Neutrophil (primary cell): ENCODE data around the gene DNHD1.

ENCODE experiments used
- H3K27ac ChIP-seq: fragments of 200-600 bp; sonication (generic); 2 replicates; pipeline ENCODE4 v1.5.1; 2016; ENCODE audit warnings: mild to moderate bottlenecking, moderate library complexity
- H3K27me3 ChIP-seq: fragments of 200-600 bp; sonication (generic); 2 replicates; pipeline ENCODE4 v1.6.0; 2016; ENCODE audit warnings: mild to moderate bottlenecking
- H3K36me3 ChIP-seq: fragments of 200-600 bp; sonication (generic); 2 replicates; pipeline ENCODE4 v1.5.1; 2017
- H3K4me1 ChIP-seq, 2 experiments: fragments of 200-600 bp in 1 of 2; sonication (generic) in 1 of 2; 1 replicate in 1 of 2; 2 replicates in 1 of 2; pipeline versions ENCODE4 v1.5.1 to v1.6.1; 2013 to 2016; ENCODE audit warnings: low read depth in 1 of 2, low read length in 1 of 2, mild to moderate bottlenecking in 1 of 2, moderate library complexity in 1 of 2; ENCODE audit not compliant: control insufficient read depth in 1 of 2, insufficient read depth in 1 of 2
- H3K4me3 ChIP-seq, 2 experiments: fragments of 200-600 bp in 1 of 2; sonication (generic) in 1 of 2; 1 replicate in 1 of 2; 2 replicates in 1 of 2; pipeline ENCODE4 v1.5.1; 2013 to 2016; ENCODE audit warnings: low read depth in 1 of 2, low read length in 1 of 2, mild to moderate bottlenecking in 1 of 2, moderate library complexity in 1 of 2
- H3K9me3 ChIP-seq: fragments of 200-600 bp; sonication (generic); 2 replicates; pipeline ENCODE4 v1.5.1; 2016
- TF ChIP-seq, protein P1 (sequence below): fragments of 200-600 bp; sonication (generic); IDR thresholded peaks from 2 replicates; pipeline ENCODE4 v1.5.1; 2016; ENCODE audit warnings: antibody characterized with exemption

DNHD1 gene

DNA sequence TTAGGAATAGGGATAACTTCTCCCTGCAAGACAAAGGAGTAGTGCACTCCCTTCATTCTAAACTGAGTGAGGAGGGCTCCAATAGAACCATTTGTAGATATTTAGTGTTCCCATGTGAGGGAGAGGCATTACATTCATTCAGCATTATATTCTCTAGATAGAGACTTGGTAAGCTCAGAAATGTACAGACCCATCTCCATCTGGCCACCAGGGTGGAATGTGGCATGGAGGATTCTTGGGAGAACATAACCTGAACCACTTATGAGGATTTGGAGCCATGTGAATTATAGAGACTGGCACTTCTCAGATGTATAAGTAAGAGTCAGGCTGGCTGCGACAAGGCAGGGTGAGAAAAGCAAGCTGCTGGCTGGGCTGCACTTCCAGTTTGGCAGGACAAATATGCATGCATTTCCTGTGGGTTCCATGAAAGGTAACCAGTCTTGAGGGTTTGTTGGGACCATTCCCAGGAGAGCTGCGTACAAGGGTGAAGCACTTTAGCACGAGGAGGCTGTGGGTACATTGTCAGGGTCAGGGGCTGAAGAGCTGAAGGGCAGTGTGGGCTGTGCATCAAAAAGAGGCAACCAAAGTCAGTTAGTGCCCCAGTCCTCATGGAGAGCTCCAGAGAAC lies 97.2 kb downstream of the DNHD1 start:
- Histone ChIP-seq H3K27ac (no peak overlapping the region), H3K4me1 (no peaks in the 10 kb centered on the region), H3K4me3 (no peak overlapping the region), H3K27me3 (no peaks in the 10 kb centered on the region), H3K36me3 (peaks cover 37% of the 10 kb centered on the region), H3K9me3 (no peaks in the 10 kb centered on the region)
- TF ChIP-seq, protein P1, sequence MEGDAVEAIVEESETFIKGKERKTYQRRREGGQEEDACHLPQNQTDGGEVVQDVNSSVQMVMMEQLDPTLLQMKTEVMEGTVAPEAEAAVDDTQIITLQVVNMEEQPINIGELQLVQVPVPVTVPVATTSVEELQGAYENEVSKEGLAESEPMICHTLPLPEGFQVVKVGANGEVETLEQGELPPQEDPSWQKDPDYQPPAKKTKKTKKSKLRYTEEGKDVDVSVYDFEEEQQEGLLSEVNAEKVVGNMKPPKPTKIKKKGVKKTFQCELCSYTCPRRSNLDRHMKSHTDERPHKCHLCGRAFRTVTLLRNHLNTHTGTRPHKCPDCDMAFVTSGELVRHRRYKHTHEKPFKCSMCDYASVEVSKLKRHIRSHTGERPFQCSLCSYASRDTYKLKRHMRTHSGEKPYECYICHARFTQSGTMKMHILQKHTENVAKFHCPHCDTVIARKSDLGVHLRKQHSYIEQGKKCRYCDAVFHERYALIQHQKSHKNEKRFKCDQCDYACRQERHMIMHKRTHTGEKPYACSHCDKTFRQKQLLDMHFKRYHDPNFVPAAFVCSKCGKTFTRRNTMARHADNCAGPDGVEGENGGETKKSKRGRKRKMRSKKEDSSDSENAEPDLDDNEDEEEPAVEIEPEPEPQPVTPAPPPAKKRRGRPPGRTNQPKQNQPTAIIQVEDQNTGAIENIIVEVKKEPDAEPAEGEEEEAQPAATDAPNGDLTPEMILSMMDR, result no peak

DNA sequence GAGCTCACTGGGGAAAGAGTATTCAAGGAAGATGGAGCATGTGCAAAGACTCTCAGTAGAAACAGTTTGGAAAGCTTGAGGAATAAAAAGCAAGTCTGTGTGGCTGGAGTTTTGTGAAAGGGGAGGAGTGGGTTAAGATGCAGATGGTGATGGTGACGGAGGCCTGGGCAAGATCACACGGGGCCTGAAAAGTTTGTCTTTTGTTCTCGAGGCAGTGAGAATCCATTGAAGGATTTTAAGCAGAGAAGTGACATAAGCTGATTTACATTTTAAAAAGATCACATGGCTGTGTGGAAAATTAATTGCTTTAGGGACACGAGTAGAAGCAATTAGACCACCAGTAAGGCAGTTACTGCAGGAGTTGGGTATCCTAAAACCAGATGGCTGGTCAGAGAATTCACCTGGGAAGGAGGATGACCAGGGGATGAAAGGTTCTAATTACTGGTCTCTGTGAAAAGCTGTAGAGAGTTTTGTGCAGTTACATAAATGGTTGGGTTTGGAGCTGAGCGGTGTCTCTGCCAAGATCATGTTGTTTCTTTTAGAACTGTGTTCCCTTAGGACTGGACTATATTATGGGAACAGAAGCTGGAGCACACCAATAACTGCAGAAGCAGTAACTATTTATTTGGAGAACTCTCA lies 99.3 kb downstream of the DNHD1 start:
- H3K4me3 ChIP-seq, result no peak overlapping the region
- no peaks in the 10 kb centered on the region for H3K4me1 ChIP-seq
- H3K36me3 ChIP-seq, result peaks cover 58% of the 10 kb centered on the region
- no peaks in the 10 kb centered on the region for H3K9me3 ChIP-seq
- H3K27me3 ChIP-seq, result no peaks in the 10 kb centered on the region
- no peak overlapping the region for H3K27ac ChIP-seq
- TF ChIP-seq, protein P1, result no peak

DNA sequence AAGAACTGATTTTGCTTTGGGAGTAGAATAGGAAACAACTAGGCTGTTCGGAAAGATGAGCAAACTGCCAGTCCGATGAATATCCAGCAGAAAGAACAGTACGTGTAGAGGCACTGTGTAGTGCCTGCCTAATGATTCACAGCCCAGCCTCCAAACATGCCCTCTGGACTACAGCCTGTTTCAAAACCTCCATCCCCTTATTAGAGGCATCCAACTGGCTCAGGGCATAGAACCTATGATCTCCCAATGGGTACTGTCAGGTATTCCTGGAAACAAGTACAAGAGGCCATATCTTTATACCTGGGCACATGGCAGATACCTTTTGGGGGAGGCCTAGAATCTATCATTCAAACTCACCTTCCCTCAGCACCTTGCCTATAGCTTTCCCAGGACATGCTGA lies 101.5 kb downstream of the DNHD1 start:
- Histone ChIP-seq H3K27me3 (no peaks in the 10 kb centered on the region), H3K4me3 (no peak overlapping the region), H3K27ac (no peak overlapping the region), H3K4me1 (peaks cover 16 to 20% of the 10 kb centered on the region in 2 experiments), H3K9me3 (no peaks in the 10 kb centered on the region), H3K36me3 (peaks cover 59% of the 10 kb centered on the region)
- TF ChIP-seq, protein P1, result no peak

DNA sequence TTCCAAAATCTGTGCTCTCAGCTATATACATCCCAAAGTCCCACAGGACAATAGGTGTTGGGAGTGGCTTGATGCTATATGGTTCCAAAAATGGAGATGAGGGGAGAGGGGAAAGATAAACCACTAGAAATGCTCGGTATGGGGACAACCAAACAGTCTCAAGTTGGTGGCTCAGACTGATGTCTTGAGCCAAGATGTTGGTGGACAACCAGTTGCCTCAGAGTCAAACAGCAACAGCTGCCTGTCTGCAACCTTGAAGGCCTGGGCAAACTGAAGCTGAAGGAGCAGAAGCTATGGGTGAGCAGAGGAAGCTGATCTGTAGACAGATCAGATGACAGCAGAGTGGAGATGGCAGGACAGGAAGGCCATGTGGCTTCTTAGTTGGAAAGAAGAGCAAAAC lies 102.4 kb downstream of the DNHD1 start:
- Histone ChIP-seq H3K27ac (no peak overlapping the region), H3K4me3 (no peak overlapping the region), H3K36me3 (peaks cover 58% of the 10 kb centered on the region), H3K9me3 (no peaks in the 10 kb centered on the region), H3K4me1 (peaks cover 22 to 26% of the 10 kb centered on the region in 2 experiments), H3K27me3 (no peaks in the 10 kb centered on the region)
- TF ChIP-seq, protein P1, result no peak

DNA sequence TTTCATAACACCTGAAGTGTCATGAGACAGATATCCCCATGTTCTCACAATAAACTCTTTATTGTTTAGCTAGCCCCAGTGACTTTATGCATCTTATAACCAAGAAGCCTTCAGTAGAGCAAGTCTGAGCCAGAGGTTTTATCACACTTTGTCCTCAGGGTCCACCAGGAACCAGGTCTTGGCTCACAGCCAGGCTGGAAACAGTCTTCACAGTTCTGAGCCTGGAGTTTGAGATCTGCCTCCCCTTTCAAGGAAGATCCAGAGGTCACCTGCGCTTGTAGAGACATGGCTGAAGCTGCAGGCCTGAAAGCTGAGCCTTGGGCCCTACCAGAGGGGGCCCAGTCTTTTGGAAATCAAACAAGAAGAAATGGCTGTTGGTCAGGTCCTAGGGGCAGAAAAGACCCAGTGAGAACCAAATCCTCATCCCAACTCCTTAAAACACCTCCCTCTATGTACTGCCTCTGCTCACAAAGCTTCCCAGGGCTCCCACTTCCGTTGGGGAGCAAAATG lies 102.9 kb downstream of the DNHD1 start:
- Histone ChIP-seq H3K27ac (no peak overlapping the region), H3K4me3 (no peak overlapping the region), H3K4me1 (peaks cover 27 to 30% of the 10 kb centered on the region in 2 experiments), H3K27me3 (no peaks in the 10 kb centered on the region), H3K36me3 (peaks cover 54% of the 10 kb centered on the region), H3K9me3 (no peaks in the 10 kb centered on the region)
- TF ChIP-seq, protein P1, result no peak
